Activated CD4-positive, alpha-beta T cell treated with anti-CD3 and anti-CD28 coated beads, Interleukin-2, amount 50 U/mL, for 16 hours (primary cell): ENCODE results near the gene OR7A5.
"Not testable (repeated sequence)": the region's sequence is repeated elsewhere in the genome, so short reads cannot be mapped to it uniquely, and the experiment has no call there.

Experiments
- DNase-seq: peaks from one replicate; pipeline ENCODE4 v3.0.0-alpha.2; 2020

Gene OR7A5

GRCh38 chr19:14835011-14835410 lies at the start of gene OR7A5, which contains the start of gene OR7C1:
Gene OR7A5, minus strand, starts transcription at chr19:14835185. Its CDS starts 6,944 bp downstream, at chr19:14828241.
Gene OR7C1, minus strand, starts transcription at chr19:14835185. Its CDS starts 35,049 bp downstream, at chr19:14800136.
- DNase-seq: no peak

- DNase-seq: peak; percentile 3
Observed at GRCh38 chr19:14871619-14872230, 36.7 kb upstream of the OR7A5 start.

DNA sequence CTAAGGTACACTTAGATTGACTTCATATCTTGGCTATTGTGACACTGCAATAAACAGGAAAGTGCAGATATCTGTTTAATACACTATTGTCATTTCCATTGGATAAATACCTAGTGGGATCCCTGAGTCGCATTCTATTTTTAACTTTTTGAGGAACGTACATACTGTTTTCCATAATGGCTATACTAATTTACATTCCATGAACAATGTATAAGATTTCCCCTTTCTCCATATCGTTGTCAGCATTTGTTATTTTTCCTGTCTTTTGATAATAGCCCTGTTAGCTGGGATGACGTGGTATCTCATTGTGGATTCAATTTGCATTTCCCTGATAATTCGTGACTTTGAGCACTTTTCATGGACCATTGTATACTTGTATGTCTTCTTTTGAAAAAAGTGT lies 33.5 kb upstream of the OR7A5 start:
- DNase-seq: no peak

DNA sequence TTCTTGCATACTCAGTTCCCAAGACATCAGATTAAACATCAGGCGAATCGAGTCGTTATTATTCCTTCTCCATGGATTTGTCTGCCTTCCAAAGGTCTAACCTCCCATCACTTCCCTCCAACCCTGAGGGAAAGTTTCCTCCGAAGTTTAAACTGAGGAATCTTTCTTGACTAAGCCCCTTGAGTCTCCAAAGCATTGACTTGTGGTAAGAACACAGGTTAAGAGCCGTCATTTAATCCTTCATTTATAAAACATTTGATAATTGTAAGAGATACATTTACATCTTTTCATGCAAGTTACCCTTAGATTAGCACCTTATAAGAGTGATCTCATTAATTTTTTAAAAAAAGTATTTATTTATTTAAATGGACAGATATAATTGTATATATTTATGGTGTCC lies 13.8 kb upstream of the OR7A5 start, which contains the start of gene OR7A10:
TSS of gene OR7A10 (minus strand) at position 101 of the 400 bp plus-strand sequence. CDS start 7,045 bp downstream, outside the sequence.
- no peak for DNase-seq

DNA sequence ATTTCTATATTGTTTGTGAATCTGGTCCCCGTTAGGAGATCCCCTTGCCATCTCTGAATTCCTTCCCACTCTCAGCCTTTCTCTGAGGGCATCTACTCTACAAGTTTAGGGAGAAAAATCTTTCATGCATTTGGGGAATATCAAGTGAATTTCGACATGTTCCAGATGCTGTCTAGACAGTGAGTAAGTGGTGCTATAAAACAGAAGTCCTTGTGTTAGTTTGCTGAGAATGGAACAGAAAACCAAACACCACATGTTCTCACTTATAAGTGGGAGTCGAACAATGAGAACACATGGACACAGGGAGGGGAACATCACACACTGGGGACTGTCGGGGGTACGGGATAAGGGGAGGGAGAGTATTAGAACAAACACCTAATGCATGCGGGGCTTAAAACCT lies 8.6 kb upstream of the OR7A5 start:
- DNase-seq: no peak

DNA sequence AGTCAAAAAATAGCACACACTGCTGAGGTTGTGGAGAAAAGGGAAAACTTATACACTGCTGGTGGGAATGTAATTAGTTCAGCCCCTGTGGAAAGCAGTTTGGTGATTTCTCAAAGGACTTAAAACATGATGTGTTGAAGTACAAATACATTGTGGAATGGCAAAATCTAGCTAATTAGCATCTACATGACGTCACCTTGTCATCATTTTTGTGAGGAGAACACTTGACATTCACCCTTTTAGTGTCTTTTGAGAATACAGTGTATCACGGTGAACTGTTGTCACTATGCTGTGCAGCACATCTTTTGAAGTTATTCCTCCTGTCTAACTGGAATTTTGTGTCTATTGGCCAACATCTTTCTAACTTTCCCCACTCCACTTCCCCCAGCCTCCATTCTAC lies 8.2 kb upstream of the OR7A5 start:
- DNase-seq: no peak

GRCh38 chr19:14840206-14840605 lies 5.2 kb upstream of the OR7A5 start:
- no peak for DNase-seq

DNA sequence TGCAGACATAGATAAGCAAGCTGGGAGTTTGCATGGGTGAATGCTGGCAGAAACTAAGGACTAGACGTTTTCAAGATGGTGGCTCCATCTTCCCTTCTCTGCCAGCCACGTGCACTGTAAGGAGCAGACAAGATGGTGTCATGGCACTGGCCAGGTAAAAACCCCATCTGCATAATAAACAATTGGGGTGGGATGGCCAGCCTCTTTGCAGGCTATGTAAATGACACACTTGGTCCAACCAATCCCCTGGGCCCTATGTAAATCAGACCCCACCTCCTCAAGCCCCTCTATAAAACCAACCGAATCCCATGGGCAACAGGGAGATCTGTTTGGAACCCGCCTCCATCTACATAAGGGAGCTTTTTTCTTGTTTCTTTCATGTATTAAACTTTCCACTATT lies 2.4 kb upstream of the OR7A5 start:
- DNase-seq: no peak

DNA sequence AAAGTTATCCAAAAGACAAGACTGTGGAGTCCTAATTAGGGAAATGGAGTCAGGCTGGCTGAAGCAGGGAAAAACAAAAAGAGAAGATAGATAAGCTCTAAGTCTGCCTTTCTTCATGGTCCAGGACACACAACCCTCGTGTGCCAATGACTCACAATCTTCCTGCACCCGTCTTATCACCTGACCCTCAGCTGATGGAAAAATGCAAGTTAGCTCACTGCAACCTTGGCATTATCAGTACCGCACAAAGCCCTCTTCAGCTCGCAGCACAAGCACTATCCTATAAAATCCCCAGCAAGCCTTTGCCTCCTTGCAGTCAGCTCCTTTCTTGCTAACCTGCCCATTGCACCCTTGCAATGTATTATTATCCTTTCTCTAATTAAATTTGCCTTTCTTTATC lies 4.3 kb downstream of the OR7A5 start:
- no peak for DNase-seq

- no peak for DNase-seq
Observed at GRCh38 chr19:14826006-14826405, 9.0 kb downstream of the OR7A5 start.

DNA sequence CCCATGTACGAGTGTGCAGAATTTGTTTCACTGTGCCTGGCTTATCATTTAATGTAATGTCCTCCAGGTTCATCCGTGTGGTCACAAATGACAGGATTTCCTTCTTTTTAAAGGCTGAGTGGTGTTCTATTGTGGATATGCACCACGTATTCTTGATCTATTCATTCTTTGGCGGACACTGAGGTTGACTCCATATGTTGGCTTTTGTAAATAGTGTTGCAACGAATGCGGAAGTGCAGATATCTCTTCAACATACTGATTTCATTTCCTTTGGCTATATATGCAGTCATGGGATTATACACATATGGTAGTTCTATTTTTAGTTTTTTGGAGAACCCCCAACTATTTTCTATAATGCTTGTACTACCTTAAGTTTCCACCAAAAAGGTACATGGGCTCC lies 13.0 kb downstream of the OR7A5 start:
- DNase-seq: no peak

DNA sequence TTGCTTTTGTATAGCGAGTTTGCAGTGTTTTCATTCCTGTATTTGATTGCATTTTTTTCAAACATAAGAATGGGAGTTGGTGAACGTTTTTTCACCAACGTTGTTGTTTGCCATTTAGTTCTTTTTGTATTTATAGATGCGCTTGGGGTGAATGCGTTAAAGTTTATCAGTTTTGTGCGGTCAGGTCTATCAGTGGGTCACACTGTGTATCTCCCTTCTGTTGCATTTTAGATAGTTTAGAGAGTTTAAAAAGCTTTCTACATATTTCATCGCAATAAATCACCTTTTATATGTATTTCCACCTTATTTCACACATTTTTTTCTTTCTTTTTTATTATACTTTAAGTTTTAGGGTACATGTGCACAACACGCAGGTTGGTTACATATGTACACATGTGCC lies 16.4 kb downstream of the OR7A5 start:
- no peak for DNase-seq

DNA sequence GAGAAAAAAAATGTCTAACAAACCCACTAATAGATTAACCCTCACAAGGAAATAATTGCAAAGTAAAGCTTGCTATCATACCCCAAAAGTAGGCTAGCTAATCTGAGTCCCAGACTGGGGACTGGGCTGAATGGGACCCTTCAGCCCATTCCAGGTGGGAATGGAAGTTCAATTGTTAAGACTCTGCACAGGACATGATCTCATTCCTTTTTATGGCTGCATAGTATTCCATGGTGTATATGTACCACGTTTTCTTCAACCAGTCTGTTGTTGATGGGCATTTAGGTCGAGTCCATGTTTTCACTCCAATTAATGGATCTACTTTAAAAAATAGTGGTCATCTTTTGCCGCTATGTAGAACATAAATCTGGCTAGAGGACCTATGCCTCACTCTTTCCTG lies 17.9 kb downstream of the OR7A5 start:
- DNase-seq: no peak

DNA sequence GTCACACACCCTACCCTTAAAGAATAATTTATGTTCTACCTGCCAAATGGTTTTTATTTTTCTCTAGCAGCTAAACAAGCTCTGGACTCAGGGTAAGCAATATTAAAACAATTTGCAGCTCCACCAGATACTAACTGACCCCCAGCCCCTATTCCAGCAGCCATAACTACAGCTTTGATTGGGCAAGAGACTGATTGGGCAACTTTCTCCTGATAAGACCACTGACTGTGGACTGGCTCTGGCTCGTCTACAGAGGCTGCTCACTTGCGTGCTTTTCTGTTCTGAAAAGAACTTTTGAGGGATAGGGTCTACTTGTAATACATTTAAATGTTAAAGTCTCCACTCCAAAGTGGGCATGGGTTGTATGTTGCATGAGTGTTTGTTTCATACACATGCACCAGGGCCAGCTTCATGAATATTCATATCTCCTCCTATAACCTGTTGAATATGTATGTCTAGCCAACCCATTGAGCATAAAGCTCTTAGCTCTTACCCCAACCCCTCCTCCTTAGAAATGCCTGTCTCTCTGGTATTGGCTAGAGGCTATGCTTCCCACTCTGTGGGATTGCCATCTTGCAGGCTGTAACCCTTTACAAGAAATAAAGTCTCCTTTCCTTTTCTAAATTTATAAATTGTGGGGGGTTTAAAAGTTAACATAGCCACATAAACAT lies 19.9 kb downstream of the OR7A5 start:
- DNase-seq: no peak

DNA sequence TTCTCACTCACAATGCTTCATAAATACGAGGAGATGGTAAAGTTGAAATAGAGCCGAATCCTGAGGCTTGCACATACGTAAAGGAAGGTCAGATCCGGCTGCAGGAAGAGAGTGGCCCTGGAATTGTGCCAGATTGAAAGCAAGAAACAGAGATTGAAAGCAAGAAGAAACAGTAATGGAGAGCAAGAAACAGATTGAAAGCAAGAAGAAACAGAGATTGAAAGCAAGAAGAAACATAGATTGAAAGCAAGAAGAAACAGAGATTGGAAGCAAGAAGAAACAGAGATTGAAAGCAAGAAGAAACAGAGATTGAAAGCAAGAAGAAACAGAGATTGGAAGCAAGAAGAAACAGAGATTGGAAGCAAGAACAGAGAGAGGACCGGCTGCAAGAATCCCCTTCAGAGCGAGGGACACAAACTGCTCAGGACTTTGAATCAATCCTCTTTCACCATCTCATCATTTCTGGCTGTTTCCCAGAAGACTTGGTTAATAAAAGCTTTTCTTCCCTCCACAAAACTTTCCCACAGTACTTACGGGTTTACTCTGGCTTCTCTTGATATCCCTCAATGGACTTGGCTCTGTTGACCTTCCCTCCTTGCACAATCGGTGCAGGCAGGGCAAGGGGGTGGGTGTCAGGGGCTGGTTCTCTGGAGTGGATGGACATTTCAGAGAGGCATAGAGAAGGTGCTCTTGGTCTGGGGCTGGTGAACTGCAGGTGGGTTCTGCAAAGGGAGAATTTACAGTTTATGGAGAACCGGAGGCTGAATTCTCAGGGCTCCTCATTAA lies 25.5 kb downstream of the OR7A5 start:
- DNase-seq: no peak

- no peak for DNase-seq
Observed at GRCh38 chr19:14804765-14805164, 30.2 kb downstream of the OR7A5 start.

DNA sequence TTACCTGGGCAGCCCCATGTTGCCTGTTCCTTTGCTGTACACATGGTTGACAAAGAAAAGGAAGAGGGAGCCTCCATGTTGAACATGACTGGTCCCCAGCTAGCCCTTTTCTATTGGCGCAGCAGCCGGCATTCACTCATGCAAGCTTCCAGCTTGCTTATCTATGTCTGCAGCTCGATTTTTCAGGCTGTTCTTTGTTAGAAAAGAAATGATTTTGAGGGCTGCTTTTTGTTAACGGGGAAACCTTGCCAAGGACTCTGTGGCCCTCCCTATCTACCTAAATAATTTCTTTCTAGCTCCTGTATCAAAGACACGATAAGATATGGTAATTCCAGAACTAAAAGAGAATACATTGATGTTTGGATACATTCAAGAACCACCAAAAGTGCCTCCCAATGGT lies 36.2 kb downstream of the OR7A5 start:
- no peak for DNase-seq

DNA sequence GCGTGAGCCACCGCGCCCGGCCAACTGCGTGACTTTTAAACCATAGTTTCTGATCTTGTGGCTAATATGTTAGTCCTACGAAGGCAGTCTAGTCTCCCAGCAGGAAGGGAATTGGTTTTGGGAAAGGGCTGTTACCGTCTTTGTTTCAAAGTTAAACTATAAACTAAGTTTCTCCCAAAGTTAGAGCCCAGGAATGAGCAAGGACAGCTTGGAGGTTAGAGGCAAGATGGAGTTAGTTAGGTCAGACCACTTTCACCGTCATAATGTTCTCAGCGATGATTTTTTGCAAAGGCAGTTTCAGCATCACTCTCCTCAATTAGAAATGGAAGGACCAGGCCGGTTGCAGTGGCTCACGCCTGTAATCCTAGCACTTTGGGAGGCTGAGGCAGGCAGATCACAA lies 39.0 kb downstream of the OR7A5 start:
- no peak for DNase-seq

GRCh38 chr19:14795078-14795721 lies 39.8 kb downstream of the OR7A5 start:
- no peak for DNase-seq

GRCh38 chr19:14792250-14792649 lies 42.7 kb downstream of the OR7A5 start:
- not testable (repeated sequence) for DNase-seq

- DNase-seq: no peak
Observed at GRCh38 chr19:14786421-14786851, 48.5 kb downstream of the OR7A5 start.

- DNase-seq: peak; percentile 43
Observed at GRCh38 chr19:14785102-14785793, 49.7 kb downstream of the OR7A5 start.

- DNase-seq: peak; percentile 17
Observed at GRCh38 chr19:14784730-14785101, 50.3 kb downstream of the OR7A5 start.
